ENCODE measurements around the gene TM6SF1. TPM values are rescaled to one million over a fixed set of nuclear protein-coding genes. Genes with fewer than 3 reads are reported as not detected.

TM6SF1 gene
- total and polyA plus RNA-seq, 2 of the 8 experiments (the other 6 are each of a cell fraction or from before 2014, with no cell fraction given) = 0.74 to 1.0 TPM

GRCh38 chr15:83164771-83165404 is 57.4 kb downstream of the TM6SF1 start:
- Histone ChIP-seq H4K91ac (replicated peaks; ENCODE audit: insufficient read length, low read length) (no peak overlapping the region), H3K4me2 (ENCODE audit: insufficient read depth in 1 of 2, low read depth in 2 of 2, low read length in 2 of 2) (no peak overlapping the region), H3K9me3 (ENCODE audit: insufficient read depth in 2 of 2, low read depth in 1 of 2, low read length in 1 of 2) (no peaks in the 10 kb centered on the region), H3K27me3 (replicated peaks in 1 of 4; ENCODE audit: control insufficient read depth in 3 of 4, extremely low read depth in 1 of 4, insufficient read depth in 3 of 4, low read length in 3 of 4) (no peaks in the 10 kb centered on the region), H3K4me1 (replicated peaks in 1 of 4; ENCODE audit: control insufficient read depth in 3 of 4, insufficient read depth in 4 of 4, low read length in 3 of 4) (no peaks in the 10 kb centered on the region; a peak in 2 of 7 replicates), H2BK15ac (ENCODE audit: low read length) (no peak overlapping the region), H3K23me2 (ENCODE audit: low read depth, low read length) (no peaks in the 10 kb centered on the region), H2BK20ac (ENCODE audit: low read length) (no peak overlapping the region), H3K79me2 (ENCODE audit: control insufficient read depth in 1 of 2, insufficient read depth in 2 of 2, low read length in 2 of 2) (peaks cover 4 to 73% of the 10 kb centered on the region in 2 experiments; a peak in 3 of 4 replicates), H2BK5ac (ENCODE audit: low read depth, low read length) (no peak overlapping the region), H4K5ac (ENCODE audit: insufficient read length, low read depth, low read length) (no peak overlapping the region), H2AFZ (ENCODE audit: low read length) (no peak overlapping the region), H2AK5ac (ENCODE audit: low read depth, low read length) (no peak overlapping the region), H2BK120ac (replicated peaks; ENCODE audit: low read depth, low read length) (no peak overlapping the region), H4K8ac (ENCODE audit: extremely low read depth, insufficient read depth, low read length) (no peak overlapping the region), H3K14ac (ENCODE audit: insufficient read length) (no peak overlapping the region), H3K4ac (replicated peaks; ENCODE audit: insufficient read length, low read depth, low read length) (no peak overlapping the region), H3K79me1 (ENCODE audit: low read depth, low read length) (no peaks in the 10 kb centered on the region; the same call in 1 of the 2 replicates), H3K18ac (ENCODE audit: extremely low read depth, low read length) (no peak overlapping the region), H3K4me3 (ENCODE audit: extremely low read depth in 1 of 4, insufficient read depth in 2 of 4, low read depth in 3 of 4, low read length in 4 of 4) (no peak overlapping the region), H3K23ac (ENCODE audit: insufficient read length) (no peak overlapping the region), H3K27ac (ENCODE audit: low read depth, low read length) (no peak overlapping the region), H2BK12ac (ENCODE audit: low read depth, low read length) (no peak overlapping the region), H3K9ac (replicated peaks in 1 of 4; ENCODE audit: extremely low read depth in 1 of 4, low read depth in 3 of 4, low read length in 3 of 4) (no peak overlapping the region), H4K20me1 (replicated peaks in 1 of 2; ENCODE audit: control insufficient read depth in 1 of 2, insufficient read depth in 2 of 2, low read length in 2 of 2) (peaks cover 6 to 14% of the 10 kb centered on the region in 2 experiments), H3K56ac (replicated peaks; ENCODE audit: insufficient read length, low read depth, low read length) (no peak overlapping the region), H3K36me3 (ENCODE audit: control insufficient read depth in 2 of 4, insufficient read depth in 4 of 4, low read length in 3 of 4) (peaks cover 0 to 10% (median 7%) of the 10 kb centered on the region in 4 experiments; a peak in 5 of 8 replicates)
- TF ChIP-seq SP2 (IDR thresholded peaks at IDR 0.05; ENCODE audit: low read length) = no peak
- TF ChIP-seq EZH2 (IDR thresholded peaks at IDR 0.05; ENCODE audit: low read depth, low read length, severe bottlenecking) = no peak
- TF ChIP-seq NANOG (IDR thresholded peaks at IDR 0.05; ENCODE audit: insufficient read depth, low read depth, low read length, poor library complexity, severe bottlenecking) = no peak
- 80% methylated on average over 4 of the region's 4 CpGs; no CpG with 5 or more reads in 1 of the 2 experiments for WGBS, 2 experiments (ENCODE audit: extremely low coverage in 1 of 2, insufficient coverage in 1 of 2, insufficient read length in 1 of 2, insufficient replicate concordance in 2 of 2, low coverage in 1 of 2, low lambda C conversion rate in 2 of 2, missing lambda C conversion rate in 1 of 2)
- FAIRE-seq (no peak), DNase-seq (ENCODE audit: low read depth in 1 of 2, low spot score in 2 of 2) (no peak)
- ChIA-PET POLR2A (ENCODE audit: partially characterized antibody) (interaction anchor here (1.0 to 1.6 kb wide), 2 partner anchors 9 to 39 kb away, joined by 3 read pairs; no protein-coding TSS in a partner anchor), CTCF (ENCODE audit: partially characterized antibody) (interaction anchor here (0.8 to 1.0 kb wide), 2 partner anchors 10 to 13 kb away, joined by 3 read pairs; no protein-coding TSS in a partner anchor)

Data from H1 (cell line).